Stimulated activated CD8-positive, alpha-beta memory T cell treated with anti-CD3 and anti-CD28 coated beads, Interleukin-2, amount 100 ng/mL, for 1 hour (primary cell): Measurements from ENCODE around the gene MTMR4.
A peak's percentile ranks its signal among the peaks of the same experiment; 100 is the strongest.
"Not testable (repeated sequence)": the region's sequence is repeated elsewhere in the genome, so short reads cannot be mapped to it uniquely, and the experiment has no call there.

Source experiments
- DNase-seq, 2 donors: peaks; one replicate each; pipeline ENCODE4 v3.0.0-alpha.2; 2020; ENCODE audit warnings: low read depth in 2 of 2

The MTMR4 gene

DNA sequence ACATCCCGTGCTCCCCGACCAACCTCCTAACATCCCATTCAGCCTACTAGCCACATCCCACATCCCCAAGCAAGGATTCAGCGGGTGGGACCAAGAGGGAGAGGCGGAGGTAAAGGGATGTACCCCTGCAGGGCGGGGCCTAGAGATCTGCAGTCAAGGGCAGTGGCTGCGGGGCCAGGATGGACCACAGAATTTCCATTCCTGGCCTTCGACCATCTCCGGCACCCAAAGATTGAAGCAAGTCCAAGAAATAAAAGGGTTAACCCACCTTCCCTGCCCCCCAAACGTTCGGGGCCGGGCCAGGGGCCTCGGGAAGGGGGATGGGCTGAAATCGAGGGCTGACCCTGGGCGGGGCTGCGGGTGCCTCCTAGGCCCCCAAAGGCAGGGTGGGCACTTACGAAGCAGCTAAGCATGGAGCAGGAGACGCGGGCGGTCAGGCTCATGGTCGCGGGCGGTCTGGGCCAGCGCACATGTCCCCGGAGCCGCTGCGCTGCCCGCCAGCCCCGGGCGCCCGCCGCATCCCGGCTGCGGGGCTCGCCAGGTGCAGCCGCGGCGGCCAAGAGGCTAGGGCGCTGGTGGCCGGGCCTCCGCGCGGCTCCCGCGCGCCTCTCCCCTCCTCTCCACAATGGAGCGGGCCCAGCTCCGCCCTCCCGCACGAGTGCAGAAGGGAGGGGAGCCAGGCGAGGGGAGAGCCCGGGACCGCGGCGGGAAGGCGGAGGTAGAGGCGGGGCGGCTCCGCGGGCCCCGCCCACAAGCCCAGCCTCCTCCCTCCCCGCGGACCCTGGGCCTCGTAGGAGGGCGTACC is at the start of gene MTMR4:
Gene MTMR4, minus strand, starts transcription at position 674 of the 805 bp plus-strand sequence. Its CDS starts 231 bp downstream, at position 443.
- peak; percentile 44 to 62 for DNase-seq

DNA sequence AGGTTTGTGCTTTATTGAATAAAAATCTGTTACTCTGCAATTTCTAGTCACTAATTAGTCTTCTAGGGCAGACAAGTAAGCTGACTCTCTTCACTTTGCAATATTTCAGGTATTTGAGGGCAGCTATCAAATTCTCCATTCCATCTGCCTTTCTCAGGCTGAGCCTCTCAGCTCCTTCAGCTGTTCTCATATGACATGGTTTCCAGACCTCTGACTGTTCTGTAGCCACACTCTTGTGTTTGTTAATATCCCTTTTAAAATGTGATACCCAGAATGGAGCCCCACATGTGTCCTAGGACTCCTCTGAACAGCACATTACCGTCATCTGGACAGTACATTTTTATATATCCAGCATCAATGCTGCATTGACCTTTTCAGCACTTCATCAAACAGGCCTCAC is 46.1 kb upstream of the MTMR4 start:
- no peak for DNase-seq

GRCh38 chr17:58557981-58558380 is 43.5 kb upstream of the MTMR4 start:
- DNase-seq, result no peak

DNA sequence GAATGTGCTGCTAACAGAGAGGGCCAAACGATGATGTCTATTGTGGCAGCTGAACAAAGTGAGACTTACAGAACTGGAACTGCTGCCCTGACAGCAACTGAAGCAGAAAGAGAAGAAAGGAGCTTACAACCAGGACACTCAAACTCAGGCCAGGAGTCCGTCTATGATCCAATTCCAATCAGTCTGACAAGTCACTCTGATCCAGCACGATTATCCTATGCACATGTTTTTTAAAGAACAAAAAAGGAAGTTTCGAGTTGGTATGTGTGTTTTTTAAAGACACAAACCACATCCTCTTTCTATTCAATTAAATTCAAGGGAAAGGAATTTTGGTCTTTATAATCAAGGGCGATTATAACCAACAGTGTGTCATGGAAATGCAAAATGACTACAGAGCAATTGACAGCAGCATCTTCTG is 42.4 kb upstream of the MTMR4 start:
- no peak for DNase-seq

- DNase-seq, result not testable (repeated sequence)
Measured at GRCh38 chr17:58555109-58555508, 40.7 kb upstream of the MTMR4 start.

- DNase-seq, result no peak
Measured at GRCh38 chr17:58541249-58541648, 26.8 kb upstream of the MTMR4 start.

DNA sequence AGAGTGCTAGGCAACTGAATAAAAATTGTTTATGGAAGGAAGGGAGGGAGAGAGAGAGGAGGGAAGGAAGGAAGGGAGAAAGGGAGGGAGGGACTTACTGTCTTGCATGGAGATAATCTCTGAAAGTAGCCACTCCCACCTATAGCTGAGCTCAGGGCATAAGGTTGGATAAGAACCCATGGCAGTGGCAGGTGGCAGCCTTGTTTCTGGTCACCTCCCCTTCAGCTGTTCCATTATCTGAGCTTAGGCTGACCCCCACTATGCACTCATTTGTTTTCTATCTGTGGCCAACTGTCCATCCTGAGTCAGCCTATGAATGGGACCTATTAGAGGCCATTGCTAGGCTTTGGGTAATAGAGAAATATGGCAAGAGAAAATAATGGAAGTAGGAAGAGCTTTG is 25.3 kb upstream of the MTMR4 start:
- no peak for DNase-seq

GRCh38 chr17:58538811-58539409 is 24.5 kb upstream of the MTMR4 start:
- DNase-seq, result no peak

DNA sequence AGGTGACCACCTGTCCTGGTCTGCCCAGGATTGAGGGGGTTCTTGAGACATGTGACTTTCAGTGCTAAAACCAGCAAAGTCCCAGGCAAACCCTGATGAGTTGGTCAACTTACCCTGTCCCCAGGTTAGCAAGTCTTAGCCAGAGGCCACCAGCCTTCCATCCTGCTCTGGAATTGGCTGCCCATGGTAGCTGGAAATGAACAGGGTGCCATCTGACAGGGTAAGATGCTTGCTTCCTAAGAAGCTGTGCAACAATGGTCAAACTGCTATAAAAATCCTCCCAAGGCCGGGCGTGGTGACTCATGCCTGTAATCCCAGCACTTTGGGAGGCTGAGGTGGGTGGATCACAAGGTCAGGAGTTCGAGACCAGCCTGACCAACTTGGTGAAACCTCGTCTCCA is 22.8 kb upstream of the MTMR4 start:
- DNase-seq, result no peak

GRCh38 chr17:58536542-58536941 is 22.1 kb upstream of the MTMR4 start:
- DNase-seq, result no peak

DNA sequence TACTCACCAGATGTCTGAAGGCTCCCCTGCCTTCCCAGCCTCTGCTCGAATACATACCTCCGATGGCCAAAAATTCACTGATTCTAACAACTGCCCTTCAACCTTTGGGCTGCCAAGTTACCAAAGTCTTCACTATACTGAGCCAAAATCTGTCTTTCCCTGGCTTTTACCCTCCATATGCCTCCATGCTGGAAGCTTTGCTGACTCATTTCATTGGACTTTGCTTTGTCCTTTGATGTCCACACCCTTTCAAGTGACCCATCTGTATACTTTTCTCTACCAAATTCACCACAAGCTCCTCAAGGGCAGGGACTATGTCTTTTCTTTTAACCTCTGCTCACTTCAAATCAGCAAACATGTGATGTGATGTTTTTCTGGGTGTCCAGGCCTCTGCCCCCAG is 21.0 kb upstream of the MTMR4 start:
- no peak for DNase-seq

GRCh38 chr17:58534901-58535421 is 20.5 kb upstream of the MTMR4 start:
- no peak for DNase-seq

- no peak for DNase-seq
Measured at GRCh38 chr17:58534331-58534730, 19.9 kb upstream of the MTMR4 start.

DNA sequence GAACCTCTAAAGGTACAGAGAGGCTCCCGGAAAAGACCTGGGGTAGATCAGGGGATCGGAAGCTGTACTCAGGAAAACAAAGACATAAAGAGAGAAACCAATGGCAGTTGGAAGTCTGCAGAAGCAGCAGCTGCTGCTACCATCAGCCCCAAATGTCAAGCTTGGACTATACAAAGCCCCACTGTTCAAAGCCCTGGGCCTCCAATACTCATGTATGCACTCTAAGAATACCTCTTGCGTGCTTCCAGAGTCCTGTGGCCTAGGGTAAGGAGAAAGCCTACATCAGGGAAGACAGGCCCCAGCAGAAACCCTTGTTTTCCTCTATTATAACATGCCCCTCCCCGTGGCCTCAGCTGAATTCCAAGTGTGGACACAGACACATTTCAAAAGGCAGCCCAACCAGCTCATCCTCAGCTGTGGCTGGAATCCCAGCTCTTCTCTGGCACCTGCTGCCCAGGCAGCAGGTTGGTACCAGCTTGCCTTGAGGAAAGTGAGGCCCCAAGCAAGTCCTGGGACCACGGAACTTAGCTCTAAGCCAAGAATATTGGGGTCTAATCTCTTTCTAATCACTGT is 19.3 kb upstream of the MTMR4 start:
- no peak for DNase-seq

DNA sequence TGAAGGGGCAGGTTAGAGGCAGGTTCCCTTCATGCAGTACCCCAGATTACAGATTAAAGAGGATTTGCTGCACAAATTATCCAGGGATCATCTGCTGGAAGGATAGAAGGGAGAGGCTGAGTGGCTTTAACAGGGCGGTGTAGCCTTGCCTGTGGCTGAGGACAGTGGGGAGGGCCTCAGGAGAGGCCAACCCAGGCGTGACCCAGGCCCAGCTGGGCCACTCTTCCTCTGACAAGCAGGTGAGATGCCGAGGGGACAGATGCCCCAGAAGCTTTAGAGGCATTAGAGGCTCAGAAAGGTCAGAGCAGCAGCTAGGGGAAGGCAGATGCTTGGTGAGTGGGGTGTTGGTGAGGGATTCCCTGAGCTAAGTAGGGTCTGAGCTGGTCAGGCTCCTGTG is 18.1 kb upstream of the MTMR4 start:
- no peak for DNase-seq

DNA sequence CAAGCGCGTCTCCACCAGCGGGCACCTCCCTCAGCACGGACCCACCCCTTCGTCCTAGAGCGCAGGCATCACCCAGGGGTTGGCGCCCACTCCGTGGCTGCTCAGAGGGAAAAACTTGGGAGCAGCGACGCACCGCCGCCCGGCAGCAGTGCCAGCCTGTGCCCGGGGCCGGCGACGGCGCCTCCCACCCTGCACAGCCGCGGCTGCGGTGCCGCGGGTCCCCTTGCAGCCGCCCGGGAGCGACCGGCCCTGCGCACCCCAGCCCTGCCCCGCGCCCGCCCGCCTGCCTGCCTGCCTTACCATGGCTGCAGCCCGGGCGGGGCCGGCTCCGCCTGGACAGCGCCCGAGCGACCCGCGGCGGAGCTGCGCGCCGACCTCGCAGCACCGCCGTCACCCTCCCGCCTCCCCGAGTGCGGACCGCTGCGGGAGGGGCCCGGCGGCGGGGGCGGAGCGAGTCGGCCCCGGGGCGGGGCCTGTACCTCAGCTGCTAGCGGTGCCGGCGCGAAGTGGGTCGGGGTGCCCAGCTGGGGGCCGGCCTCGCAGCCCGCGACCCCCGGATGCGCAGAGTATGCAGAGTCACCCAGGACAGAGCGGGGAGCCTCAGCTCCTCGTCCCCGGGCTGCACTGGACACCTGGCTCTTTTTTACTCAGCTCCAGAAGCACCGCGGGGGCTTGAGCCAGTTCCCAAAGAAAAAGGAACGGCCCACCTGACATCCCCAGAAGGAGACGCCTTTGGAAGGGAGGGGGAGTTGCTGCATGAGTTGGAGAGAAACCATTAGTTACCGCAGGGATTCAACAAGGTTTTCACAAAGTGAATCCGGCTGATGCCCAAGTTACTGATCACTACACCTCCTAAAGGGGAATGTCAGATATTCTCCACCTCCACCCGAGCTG is 17.5 kb upstream of the MTMR4 start:
- DNase-seq, result peak; percentile 27 to 36

DNA sequence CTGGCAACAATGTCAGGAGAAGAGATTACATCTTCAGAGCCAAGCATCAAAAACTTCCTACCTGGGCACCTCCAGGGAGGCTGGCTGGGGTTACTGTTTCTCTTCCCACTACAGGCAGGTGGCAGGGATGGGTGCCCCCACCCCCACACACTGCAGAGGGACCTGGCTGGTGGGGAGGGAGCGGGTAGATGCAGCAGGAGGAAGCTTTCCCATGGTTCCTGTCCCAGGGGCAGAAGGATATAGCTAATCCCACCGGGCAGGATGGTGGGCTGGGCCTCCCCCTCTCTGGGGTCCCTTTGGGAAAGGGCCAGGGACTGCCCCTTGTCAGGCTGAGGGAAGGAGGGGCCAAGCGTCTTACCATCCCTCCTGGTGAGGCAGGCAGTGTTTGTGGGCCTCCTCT is 16.7 kb upstream of the MTMR4 start:
- DNase-seq, result no peak

- DNase-seq, result no peak
Measured at GRCh38 chr17:58530655-58531054, 16.2 kb upstream of the MTMR4 start.

- DNase-seq, result no peak
Measured at GRCh38 chr17:58529275-58529674, 14.8 kb upstream of the MTMR4 start.

- no peak for DNase-seq
Measured at GRCh38 chr17:58528443-58528842, 14.0 kb upstream of the MTMR4 start.

DNA sequence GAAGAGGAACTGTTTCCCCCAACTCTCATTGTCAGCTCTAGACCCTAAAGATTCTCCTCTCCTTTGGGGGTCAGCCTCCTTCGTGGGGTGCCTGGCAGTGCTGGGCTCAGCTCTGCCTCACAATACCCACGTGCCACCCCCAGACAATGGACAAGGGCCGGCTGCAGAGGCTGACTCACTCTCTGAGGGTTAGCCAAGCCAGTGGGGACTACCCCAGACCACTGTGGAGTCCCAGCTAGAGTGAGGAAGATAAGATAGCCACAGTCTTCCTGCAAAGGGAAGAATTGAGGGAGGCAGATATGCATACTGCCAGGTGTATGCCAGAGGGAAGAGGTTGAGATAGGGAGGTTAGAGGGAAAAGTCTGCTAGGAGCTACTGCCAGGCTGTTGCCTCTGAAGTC is 13.5 kb upstream of the MTMR4 start:
- DNase-seq, result no peak

DNA sequence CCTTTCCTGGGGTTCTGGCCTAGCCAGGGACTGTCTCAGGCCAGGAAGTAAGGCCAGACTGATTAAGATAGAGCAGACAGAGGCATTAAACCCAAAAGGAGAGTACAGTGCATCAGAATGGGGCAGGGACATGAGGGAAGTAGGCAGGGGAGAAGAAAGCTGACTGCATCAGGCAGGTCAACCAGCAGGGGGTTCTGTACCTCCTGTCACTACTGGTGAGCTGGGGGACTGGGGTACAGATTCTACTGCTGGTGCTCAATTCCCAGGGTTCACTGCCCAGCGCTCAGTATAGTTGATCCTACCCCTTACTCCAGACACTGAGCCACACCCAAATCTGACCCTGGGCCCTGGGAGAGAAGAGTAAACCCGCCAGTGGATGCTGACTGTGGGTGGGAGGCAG is 12.9 kb upstream of the MTMR4 start:
- no peak for DNase-seq
